Pons (tissue), 1 donor: ENCODE results near the gene COPZ1.
"Not testable (repeated sequence)": the region's sequence is repeated elsewhere in the genome, so short reads cannot be mapped to it uniquely, and the experiment has no call there.

ENCODE experiments used
- DNase-seq: peaks from one replicate; pipeline ENCODE4 v3.0.0-alpha.2; 2016; ENCODE audit warnings: low spot score

COPZ1 gene

GRCh38 chr12:54324617-54325441 is at the start of gene COPZ1:
TSS of gene COPZ1 (plus strand) at chr12:54325131. CDS start at chr12:54325164, 33 bp downstream.
- DNase-seq: peak; percentile 100

GRCh38 chr12:54276368-54276767 is 48.6 kb upstream of the COPZ1 start:
- DNase-seq: no peak

- DNase-seq: no peak
These were observed 47.1 kb upstream of the COPZ1 start for GRCh38 chr12:54277823-54278276.

- DNase-seq: no peak
These were observed 45.7 kb upstream of the COPZ1 start for GRCh38 chr12:54279227-54279631.

- peak; percentile 100 for DNase-seq
These were observed 45.1 kb upstream of the COPZ1 start, which contains the start of gene CBX5 for GRCh38 chr12:54279632-54280467. TSS of gene CBX5 (minus strand) at chr12:54280122. CDS start at chr12:54257650, 22,472 bp downstream.

- peak; percentile 100 for DNase-seq
These were observed 44.3 kb upstream of the COPZ1 start, which contains the start of gene HNRNPA1 for GRCh38 chr12:54280468-54281260. TSS of gene HNRNPA1 (plus strand) at chr12:54280726. CDS start at chr12:54280808, 82 bp downstream.

GRCh38 chr12:54281261-54281638 is 43.7 kb upstream of the COPZ1 start:
- DNase-seq: not testable (repeated sequence)

- DNase-seq: not testable (repeated sequence)
These were observed 43.2 kb upstream of the COPZ1 start for GRCh38 chr12:54281694-54282093.

GRCh38 chr12:54282949-54283593 is 41.9 kb upstream of the COPZ1 start:
- DNase-seq: no peak

GRCh38 chr12:54284070-54284780 is 40.7 kb upstream of the COPZ1 start:
- not testable (repeated sequence) for DNase-seq

GRCh38 chr12:54285150-54286041 is 39.5 kb upstream of the COPZ1 start:
- DNase-seq: no peak

GRCh38 chr12:54286042-54287030 is 38.6 kb upstream of the COPZ1 start:
- no peak for DNase-seq

GRCh38 chr12:54287261-54288157 is 37.4 kb upstream of the COPZ1 start:
- no peak for DNase-seq

GRCh38 chr12:54292083-54292930 is 32.6 kb upstream of the COPZ1 start:
- no peak for DNase-seq

- DNase-seq: no peak
These were observed 32.0 kb upstream of the COPZ1 start for GRCh38 chr12:54292931-54293241.

GRCh38 chr12:54294152-54294952 is 30.6 kb upstream of the COPZ1 start:
- DNase-seq: peak; percentile 91
